Peyer's patch (tissue), 4 donors: ENCODE results near the gene IMMP2L. TPM values are rescaled to one million over a fixed set of nuclear protein-coding genes. Genes with fewer than 3 reads are reported as not detected.

Experiments used
- DNase-seq, 3 donors: peaks; one replicate each; pipeline ENCODE4 v3.0.0-alpha.2; 2017 to 2019
- H3K27ac ChIP-seq, 4 donors: fragments of 200-600 bp; sonication (generic); one replicate each; pipeline ENCODE4 v1.5.1; 2016 to 2019
- H3K27me3 ChIP-seq, 2 donors: fragments of 200-600 bp; sonication (generic); one replicate each; pipeline ENCODE4 v1.5.1; 2019
- H3K36me3 ChIP-seq, 3 donors: fragments of 200-600 bp; sonication (generic); one replicate each; pipeline ENCODE4 v1.5.1; 2016 to 2019
- H3K4me1 ChIP-seq, 4 donors: fragments of 200-600 bp; sonication (generic); one replicate each; pipeline ENCODE4 v1.5.1; 2016 to 2019
- H3K4me3 ChIP-seq, 4 donors: fragments of 200-600 bp; sonication (generic); 1 replicate in 3 of 4; 2 replicates in 1 of 4; pipeline ENCODE4 v1.5.1; 2016 to 2019; ENCODE audit warnings: mild to moderate bottlenecking in 1 of 4
- H3K9me3 ChIP-seq, 4 donors: fragments of 200-600 bp; sonication (generic); one replicate each; pipeline ENCODE4 v1.5.1; 2016 to 2019; ENCODE audit warnings: mild to moderate bottlenecking in 1 of 4
- POLR2A ChIP-seq, 2 donors: fragments of 450-650 bp; IDR thresholded peaks; one replicate each; pipeline ENCODE4 v1.5.1; 2017; ENCODE audit warnings: antibody characterized with exemption in 2 of 2, mild to moderate bottlenecking in 2 of 2, moderate library complexity in 2 of 2
- total RNA-seq, 4 donors: library from RNA; depleted of rRNA; stranded (reverse); fragments of >200 nt; gene quantifications; one replicate each; pipeline ENCODE4 v1.1.0, GENCODE V29; 2016
- TF ChIP-seq, protein P1 (sequence below), 6 experiments: fragments of 450-650 bp in 4 of 6; fragments of 200-600 bp in 2 of 6; sonication (generic) in 1 of 6; IDR thresholded peaks; one replicate each; pipeline ENCODE4 v1.5.1; 2017 to 2019; ENCODE audit warnings: antibody characterized with exemption in 6 of 6, mild to moderate bottlenecking in 3 of 6, moderate library complexity in 1 of 6

The IMMP2L gene
- total RNA-seq, 4 donors from 2014 or later = 5.1 to 16.5 (median 10.9) TPM

DNA sequence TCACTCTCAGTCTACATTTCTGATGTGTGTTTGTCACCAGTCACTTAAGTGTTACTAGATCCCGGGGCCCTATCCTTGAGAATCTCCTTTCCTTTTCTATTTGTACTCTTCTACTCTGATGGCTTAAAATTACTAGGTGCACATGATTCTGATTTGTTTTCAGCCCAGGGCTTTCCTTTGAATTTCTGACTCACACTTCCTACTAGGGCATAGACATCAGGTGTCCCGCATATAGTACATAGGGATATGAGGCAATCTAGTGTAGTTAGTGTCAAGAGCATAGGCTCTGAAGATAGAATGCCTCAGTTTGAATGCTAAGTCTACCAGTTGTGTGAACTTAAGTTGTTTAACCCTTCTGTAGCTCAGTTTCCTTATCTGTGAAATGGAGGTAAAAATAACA is 520.7 kb downstream of the IMMP2L start:
- Histone ChIP-seq H3K9me3 (no peaks in the 10 kb centered on the region), H3K36me3 (no peaks in the 10 kb centered on the region), H3K27me3 (no peaks in the 10 kb centered on the region), H3K4me3 (no peak overlapping the region), H3K27ac (no peak overlapping the region), H3K4me1 (no peaks in the 10 kb centered on the region)
- TF ChIP-seq, protein P1, sequence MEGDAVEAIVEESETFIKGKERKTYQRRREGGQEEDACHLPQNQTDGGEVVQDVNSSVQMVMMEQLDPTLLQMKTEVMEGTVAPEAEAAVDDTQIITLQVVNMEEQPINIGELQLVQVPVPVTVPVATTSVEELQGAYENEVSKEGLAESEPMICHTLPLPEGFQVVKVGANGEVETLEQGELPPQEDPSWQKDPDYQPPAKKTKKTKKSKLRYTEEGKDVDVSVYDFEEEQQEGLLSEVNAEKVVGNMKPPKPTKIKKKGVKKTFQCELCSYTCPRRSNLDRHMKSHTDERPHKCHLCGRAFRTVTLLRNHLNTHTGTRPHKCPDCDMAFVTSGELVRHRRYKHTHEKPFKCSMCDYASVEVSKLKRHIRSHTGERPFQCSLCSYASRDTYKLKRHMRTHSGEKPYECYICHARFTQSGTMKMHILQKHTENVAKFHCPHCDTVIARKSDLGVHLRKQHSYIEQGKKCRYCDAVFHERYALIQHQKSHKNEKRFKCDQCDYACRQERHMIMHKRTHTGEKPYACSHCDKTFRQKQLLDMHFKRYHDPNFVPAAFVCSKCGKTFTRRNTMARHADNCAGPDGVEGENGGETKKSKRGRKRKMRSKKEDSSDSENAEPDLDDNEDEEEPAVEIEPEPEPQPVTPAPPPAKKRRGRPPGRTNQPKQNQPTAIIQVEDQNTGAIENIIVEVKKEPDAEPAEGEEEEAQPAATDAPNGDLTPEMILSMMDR (IDR thresholded peaks at IDR 0.05) = no peak
- TF ChIP-seq POLR2A (IDR thresholded peaks at IDR 0.05) = no peak
- no peak for DNase-seq

DNA sequence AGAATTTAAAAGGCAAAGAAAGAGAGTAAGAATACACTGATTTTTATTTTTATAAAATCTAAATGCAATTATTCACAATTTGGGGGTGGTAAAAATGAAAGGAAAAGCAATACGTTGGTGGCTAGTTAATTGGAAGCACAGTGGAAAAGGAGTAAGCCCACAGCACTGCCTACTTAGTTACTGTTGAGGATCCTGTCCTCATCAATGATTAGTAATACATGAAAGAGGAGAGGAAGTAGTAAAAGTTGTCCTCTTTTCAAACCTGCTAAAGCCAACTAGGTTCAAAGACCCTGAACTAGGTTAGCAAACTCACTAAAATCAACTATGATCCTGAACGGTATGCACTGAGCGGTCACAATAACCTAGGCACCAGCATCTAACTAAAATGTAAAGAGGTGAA is 524.1 kb downstream of the IMMP2L start:
- H3K27ac ChIP-seq = no peak overlapping the region
- TF ChIP-seq, protein P1 (IDR thresholded peaks at IDR 0.05) = no peak
- no peak for TF ChIP-seq POLR2A (IDR thresholded peaks at IDR 0.05)
- no peak for DNase-seq

DNA sequence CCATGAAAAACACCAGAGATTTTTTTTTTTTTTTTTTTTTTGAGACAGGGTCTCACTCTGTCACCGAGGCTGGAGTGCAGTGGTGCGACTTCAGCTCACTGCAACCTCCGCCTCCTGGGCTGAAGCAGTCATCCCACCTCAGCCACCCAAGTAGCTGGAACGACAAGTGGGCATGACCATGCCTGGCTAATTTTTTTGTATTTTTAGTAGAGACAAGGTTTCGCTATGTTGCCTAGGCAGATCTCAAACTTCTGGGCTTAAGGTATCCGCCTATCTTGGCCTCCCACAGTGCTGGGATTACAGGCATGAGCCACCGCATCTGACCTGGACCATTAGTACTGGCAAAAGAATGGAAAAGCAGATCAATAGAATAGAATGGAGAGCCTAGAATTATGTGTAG is 530.4 kb downstream of the IMMP2L start:
- TF ChIP-seq, protein P1 (IDR thresholded peaks at IDR 0.05) = no peak
- no peak for TF ChIP-seq POLR2A (IDR thresholded peaks at IDR 0.05)
- H3K4me3 ChIP-seq = no peak overlapping the region
- H3K27ac ChIP-seq = no peak overlapping the region
- H3K27me3 ChIP-seq = no peaks in the 10 kb centered on the region
- no peak for DNase-seq
- no peaks in the 10 kb centered on the region for H3K36me3 ChIP-seq
- H3K4me1 ChIP-seq = peaks cover 0 to 12% (median 2%) of the 10 kb centered on the region in 4 donors
- no peaks in the 10 kb centered on the region for H3K9me3 ChIP-seq

More for the DNA sequence above, 524.1 kb downstream of the IMMP2L start:
- H3K36me3 ChIP-seq = no peaks in the 10 kb centered on the region
- no peaks in the 10 kb centered on the region for H3K9me3 ChIP-seq
- no peaks in the 10 kb centered on the region for H3K27me3 ChIP-seq
- H3K4me1 ChIP-seq = no peaks in the 10 kb centered on the region
- no peak overlapping the region for H3K4me3 ChIP-seq

DNA sequence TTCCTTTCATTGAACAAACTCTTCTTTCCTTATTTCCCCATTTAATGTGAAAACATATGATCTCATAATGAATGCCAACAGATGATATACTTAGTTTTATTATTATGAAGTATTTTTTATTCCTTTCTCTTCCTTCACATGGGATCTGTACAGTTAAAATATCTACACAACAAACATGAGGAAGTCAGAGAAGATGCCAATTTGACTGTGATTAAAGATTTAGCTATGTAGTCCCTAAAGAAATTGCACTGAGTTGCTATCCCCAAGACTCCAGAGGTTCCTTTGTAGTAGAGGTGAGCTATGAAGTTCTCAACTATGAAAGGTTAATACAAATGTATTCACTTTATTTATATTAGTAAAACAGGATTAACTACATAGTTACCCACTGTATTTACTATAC is 532.0 kb downstream of the IMMP2L start:
- TF ChIP-seq, protein P1 (IDR thresholded peaks at IDR 0.05) = no peak
- no peak for TF ChIP-seq POLR2A (IDR thresholded peaks at IDR 0.05)
- Histone ChIP-seq H3K27ac (no peak overlapping the region), H3K27me3 (no peaks in the 10 kb centered on the region), H3K36me3 (no peaks in the 10 kb centered on the region), H3K9me3 (no peaks in the 10 kb centered on the region), H3K4me1 (peaks cover 0 to 12% (median 2%) of the 10 kb centered on the region in 4 donors), H3K4me3 (no peak overlapping the region)
- no peak for DNase-seq

DNA sequence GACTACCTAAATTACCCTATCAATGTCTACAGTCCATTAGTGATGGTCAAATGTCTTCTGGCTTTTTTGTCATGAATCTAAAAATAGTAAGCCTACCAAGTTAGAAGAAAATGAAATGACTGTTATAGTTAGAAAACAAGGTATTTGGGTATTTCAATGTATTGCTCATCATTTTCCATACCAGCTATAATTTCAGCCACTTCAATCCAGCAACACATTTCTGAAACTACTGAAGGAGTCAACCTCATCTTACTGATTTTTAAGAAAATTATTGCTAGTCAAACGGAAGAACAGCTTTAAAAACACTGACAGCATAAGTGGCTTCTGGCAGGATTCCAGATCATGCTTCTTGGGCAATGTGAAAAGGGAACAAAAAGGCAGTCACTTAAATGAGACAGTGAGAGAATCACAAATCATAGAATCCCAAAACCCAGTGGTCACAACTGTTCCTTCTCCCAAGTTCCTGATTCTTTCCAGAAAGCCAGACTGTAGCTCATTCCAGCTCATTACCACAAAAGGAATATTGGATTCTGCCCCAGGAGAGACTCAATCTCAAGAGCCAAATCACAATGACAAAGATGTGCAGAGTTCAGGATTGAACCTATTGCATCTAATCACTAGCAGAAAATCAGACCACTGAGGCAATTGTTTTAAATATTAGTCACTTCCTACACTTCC is 532.6 kb downstream of the IMMP2L start:
- peaks cover 0 to 12% (median 2%) of the 10 kb centered on the region in 4 donors for H3K4me1 ChIP-seq
- H3K9me3 ChIP-seq = no peaks in the 10 kb centered on the region
- H3K27me3 ChIP-seq = no peaks in the 10 kb centered on the region
- TF ChIP-seq, protein P1 (IDR thresholded peaks at IDR 0.05) = no peak
- no peak for TF ChIP-seq POLR2A (IDR thresholded peaks at IDR 0.05)
- H3K36me3 ChIP-seq = no peaks in the 10 kb centered on the region
- H3K4me3 ChIP-seq = no peak overlapping the region
- DNase-seq = no peak
- peak overlapping the region in 1 of 4 donors; percentile 17 for H3K27ac ChIP-seq
